ENCODE results near the gene ATF4.
"Not testable (repeated sequence)": the region's sequence is repeated elsewhere in the genome, so short reads cannot be mapped to it uniquely, and the experiment has no call there.

ATF4 gene

GRCh38 chr22:39489094-39490068 is 31.0 kb upstream of the ATF4 start:
- DNase-seq: no peak

GRCh38 chr22:39490135-39490798 is 30.1 kb upstream of the ATF4 start:
- peak; percentile 66 for DNase-seq

GRCh38 chr22:39490966-39491680 is 29.2 kb upstream of the ATF4 start:
- DNase-seq: no peak

GRCh38 chr22:39491696-39492095 is 28.7 kb upstream of the ATF4 start:
- DNase-seq: no peak

- no peak for DNase-seq
Measured at GRCh38 chr22:39492186-39492585, 28.2 kb upstream of the ATF4 start.

GRCh38 chr22:39493759-39494158 is 26.6 kb upstream of the ATF4 start:
- DNase-seq: no peak

- no peak for DNase-seq
Measured at GRCh38 chr22:39494471-39495120, 25.8 kb upstream of the ATF4 start.

- DNase-seq: peak; percentile 36
Measured at GRCh38 chr22:39496131-39496838, 24.1 kb upstream of the ATF4 start.

- DNase-seq: no peak
Measured at GRCh38 chr22:39497429-39497828, 22.9 kb upstream of the ATF4 start.

- DNase-seq: no peak
Measured at GRCh38 chr22:39498368-39498767, 22.0 kb upstream of the ATF4 start.

- no peak for DNase-seq
Measured at GRCh38 chr22:39498802-39499201, 21.6 kb upstream of the ATF4 start.

GRCh38 chr22:39500101-39500500 is 20.3 kb upstream of the ATF4 start:
- DNase-seq: no peak

GRCh38 chr22:39501644-39502108 is 18.7 kb upstream of the ATF4 start:
- no peak for DNase-seq

- peak; percentile 87 for DNase-seq
Measured at GRCh38 chr22:39502109-39502788, 18.1 kb upstream of the ATF4 start, which contains the start of gene MIEF1. MIEF1 (plus strand) TSS chr22:39502290; CDS start chr22:39511295, 9,005 bp downstream.

- no peak for DNase-seq
Measured at GRCh38 chr22:39502789-39503409, 17.5 kb upstream of the ATF4 start.

GRCh38 chr22:39503630-39504029 is 16.7 kb upstream of the ATF4 start:
- DNase-seq: no peak

GRCh38 chr22:39504071-39504470 is 16.3 kb upstream of the ATF4 start:
- DNase-seq: no peak

GRCh38 chr22:39507021-39507420 is 13.3 kb upstream of the ATF4 start:
- DNase-seq: not testable (repeated sequence)

GRCh38 chr22:39508393-39508792 is 12.0 kb upstream of the ATF4 start:
- no peak for DNase-seq

GRCh38 chr22:39510529-39511149 is 9.7 kb upstream of the ATF4 start:
- no peak for DNase-seq

Measured in activated T-cell treated with anti-CD3 and anti-CD28 coated beads for 4 hours (primary cell).